NCI-H460 (cell line): ENCODE results near the gene MEX3A. TPM values are rescaled to one million over a fixed set of nuclear protein-coding genes. Genes with fewer than 3 reads are reported as not detected.

Experiments used
- DNase-seq: peaks from one replicate; pipeline ENCODE4 v3.0.0-alpha.2; 2016; ENCODE audit warnings: low read depth; ENCODE audit errors: extremely low read depth
- total RNA-seq: library from RNA; depleted of rRNA; stranded (reverse); fragments of >200 nt; shearing (Covaris generic); gene quantifications from 2 replicates; pipeline ENCODE4 v1.2.3, GENCODE V29; 2014

The MEX3A gene
- total RNA-seq, 1 experiment from 2014 or later: 2.8 TPM

GRCh38 chr1:156104065-156104810 lies 22.0 kb upstream of the MEX3A start:
- no peak for DNase-seq

DNA sequence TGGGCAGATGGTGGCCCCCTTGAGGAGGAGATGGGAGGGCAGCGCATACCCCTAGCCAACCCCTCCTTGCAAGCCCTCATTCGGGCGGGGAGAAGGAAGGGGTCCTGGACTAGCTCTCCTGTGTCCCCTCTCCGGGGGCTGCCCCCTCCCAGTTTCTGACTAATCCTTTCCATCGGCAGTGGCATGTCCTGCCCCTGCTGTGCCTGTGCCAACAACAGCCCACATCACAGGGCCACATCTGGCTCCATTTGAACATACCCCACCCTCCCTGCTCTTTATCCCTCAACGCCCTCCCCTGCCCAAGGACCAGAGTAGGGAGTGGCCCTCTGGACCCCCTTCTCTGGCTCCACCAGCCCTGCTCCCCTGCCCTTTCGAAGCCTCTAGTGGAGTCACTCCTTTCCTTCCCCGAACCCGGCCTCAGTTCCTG lies 21.3 kb upstream of the MEX3A start:
- no peak for DNase-seq

DNA sequence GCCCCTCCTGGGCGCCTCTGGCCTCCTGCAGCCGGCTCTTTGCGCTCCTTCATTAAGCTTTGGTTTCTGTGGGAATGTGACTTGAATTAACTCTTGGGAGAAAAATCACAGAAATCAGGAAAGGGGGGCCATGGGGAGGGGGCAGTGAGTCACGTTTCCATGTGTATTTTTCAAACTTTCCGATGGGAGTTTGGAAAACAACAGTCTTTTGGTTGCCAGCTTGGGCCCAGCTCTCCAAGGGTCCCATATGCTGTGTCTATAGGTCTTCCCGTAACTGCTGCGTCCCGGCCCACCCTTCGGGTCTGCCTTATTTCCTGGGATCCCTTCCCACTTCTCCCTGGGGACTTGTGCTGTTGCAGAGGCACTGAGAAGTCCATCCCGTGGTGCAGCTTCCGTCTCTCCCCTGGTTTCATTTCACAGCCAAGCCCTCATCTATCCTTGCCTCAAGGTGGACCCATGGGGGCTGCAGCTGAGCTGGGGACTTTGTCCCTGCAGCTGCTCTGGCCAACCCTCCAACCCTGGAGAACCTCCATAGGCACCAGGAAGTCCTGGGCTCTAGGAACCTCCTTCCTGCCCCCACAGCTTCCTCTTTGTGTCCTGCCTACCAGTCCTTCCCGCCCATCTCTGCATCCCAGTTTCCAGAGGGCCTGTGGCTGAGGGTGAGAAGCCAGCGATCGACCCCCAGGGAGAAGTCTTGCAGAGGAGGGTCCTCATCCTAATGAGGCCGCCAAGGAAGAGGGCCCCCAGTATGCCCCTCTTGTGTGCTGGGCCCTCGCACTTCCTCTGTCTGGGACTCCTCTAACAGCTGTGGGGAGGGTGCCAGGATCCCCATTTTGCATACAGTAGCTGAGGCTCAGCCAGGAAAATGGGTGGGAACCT lies 20.6 kb upstream of the MEX3A start:
- DNase-seq: no peak

- no peak for DNase-seq
These were observed 19.6 kb upstream of the MEX3A start for GRCh38 chr1:156101880-156102279.

- DNase-seq: no peak
These were observed 18.1 kb upstream of the MEX3A start for GRCh38 chr1:156100205-156100995.

- DNase-seq: no peak
These were observed 17.0 kb upstream of the MEX3A start for GRCh38 chr1:156099282-156099681.

DNA sequence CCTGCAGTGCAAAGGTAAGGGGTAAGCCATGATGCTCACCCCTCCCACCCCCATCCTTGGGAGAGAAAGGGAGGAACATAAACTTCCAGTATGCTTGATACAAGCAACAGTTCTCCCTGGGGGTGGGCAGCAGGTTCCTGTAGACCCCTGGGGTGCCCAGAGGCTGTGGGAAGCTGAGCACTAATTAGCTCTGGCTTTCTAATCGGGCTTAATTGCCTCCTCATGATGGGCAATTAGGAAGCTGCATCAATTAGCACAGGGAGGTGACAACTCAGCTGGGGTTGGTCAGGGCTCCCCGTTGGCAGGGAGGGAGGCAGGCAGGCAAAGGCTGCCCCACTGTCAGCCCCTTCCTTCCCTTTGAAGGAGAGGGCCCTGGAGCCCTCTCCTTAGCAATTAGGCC lies 16.5 kb upstream of the MEX3A start:
- DNase-seq: no peak

GRCh38 chr1:156097499-156098178 lies 15.4 kb upstream of the MEX3A start:
- no peak for DNase-seq

- DNase-seq: peak; percentile 91
These were observed 14.6 kb upstream of the MEX3A start for GRCh38 chr1:156096640-156097391.

GRCh38 chr1:156095906-156096508 lies 13.7 kb upstream of the MEX3A start:
- no peak for DNase-seq

DNA sequence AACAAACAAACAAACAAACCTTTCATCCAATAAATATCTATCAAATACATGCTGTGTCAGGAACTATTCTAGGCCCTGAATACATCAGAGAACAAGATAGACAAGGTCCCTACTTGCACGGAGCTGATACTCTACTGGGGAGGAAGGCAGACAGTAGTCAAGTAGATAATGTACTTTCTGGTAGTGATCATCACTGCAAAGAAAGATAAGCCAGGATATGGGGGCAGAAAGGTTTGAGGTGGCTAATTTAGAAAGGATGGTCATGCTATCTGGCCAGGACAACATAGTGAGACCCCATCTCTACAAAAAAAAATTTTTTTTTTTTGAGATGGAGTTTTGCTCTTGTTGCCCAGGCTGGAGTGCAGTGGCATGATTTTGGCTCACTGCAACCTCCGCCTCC lies 9.3 kb upstream of the MEX3A start:
- DNase-seq: no peak

DNA sequence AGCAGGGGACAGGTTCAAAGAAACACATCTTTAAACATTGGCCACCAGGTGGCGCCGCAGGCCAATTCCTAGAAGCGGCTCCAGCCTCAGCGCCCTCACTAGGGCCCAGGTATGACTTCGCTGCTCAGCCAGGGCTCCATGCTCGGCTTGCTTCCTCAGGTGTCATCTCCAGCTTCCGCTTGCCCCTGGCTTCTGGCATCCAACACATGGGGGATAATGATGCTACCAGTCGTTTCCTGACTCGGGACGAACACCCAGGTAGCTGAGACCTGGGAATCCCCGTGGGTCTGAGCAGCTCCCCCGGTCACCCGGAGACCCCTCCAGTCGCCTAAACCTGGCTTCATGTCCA lies 8.5 kb upstream of the MEX3A start:
- peak; percentile 90 for DNase-seq

GRCh38 chr1:156090138-156090839 lies 8.0 kb upstream of the MEX3A start:
- no peak for DNase-seq

GRCh38 chr1:156089704-156090103 lies 7.4 kb upstream of the MEX3A start:
- DNase-seq: no peak

- no peak for DNase-seq
These were observed 4.0 kb upstream of the MEX3A start for GRCh38 chr1:156086256-156086662.

DNA sequence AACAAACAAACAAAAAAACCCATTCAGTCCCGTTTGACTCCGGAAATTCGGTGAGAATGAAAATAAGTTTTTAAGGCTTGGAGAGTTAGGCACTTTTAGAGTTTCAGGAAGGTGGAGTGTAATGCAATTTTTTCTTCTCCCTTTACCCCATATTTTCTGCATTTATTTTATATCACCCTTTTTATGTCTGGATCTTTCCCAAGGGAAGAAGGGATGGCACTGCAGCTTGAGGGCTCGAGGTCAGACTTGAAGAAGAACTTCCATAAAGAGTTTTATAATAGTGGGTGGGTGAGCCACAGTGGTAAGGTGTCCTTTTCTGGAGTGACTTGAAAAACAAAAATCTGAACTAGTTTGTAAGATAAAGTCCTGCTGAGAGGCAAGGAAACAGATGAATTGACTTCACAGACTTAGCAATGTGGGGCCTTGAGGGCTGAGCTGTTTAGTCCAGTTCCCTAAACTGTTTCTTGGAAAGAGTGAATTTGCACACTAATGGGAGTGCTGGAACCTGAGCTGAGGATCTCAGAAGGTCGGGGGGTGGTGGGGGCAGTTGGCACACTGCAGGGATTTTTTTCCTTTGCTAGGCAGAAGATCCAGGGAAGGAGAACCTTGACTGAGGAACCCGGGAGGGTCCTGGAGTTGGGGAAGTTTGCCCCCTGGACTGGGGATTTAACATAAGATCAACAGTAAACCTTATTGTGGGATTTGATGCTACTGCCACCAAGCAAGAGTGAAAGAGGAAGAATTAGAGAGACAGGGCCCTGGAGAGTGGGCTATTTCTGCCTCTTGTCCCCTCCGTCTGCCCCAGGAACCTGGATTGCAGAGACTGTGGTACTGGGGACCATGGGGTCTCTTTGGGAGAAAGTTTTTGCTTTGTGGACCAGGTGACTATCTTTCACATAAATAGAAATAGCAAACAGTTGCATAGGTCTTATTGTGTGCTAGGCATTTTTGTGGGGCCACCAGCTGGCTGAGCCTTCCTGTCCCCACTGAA lies 1.8 kb upstream of the MEX3A start:
- no peak for DNase-seq

DNA sequence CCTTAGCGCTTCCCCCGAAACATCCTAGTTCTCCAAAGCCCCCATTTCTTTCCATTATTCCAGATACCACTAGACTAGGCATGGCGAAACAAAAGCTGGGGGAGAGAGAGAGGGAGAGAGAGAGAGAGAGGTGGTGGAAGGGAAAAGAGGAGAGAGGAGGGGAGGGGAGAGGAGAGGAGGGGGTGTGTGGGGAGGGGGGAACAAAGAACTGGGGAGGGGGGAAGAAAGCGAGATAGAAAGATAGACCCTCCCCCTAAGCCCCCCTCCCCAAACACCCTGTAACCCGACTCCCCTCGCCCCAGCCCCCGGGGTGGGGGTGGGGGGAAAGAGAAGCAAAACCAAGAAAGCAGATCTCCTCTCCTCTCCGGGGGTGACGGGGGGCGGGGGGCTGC lies 352 bp downstream of the MEX3A start:
- no peak for DNase-seq
